GM20000 (cell line): ENCODE data around the gene ZSCAN5B.
A peak's percentile ranks its signal among the peaks of the same experiment; 100 is the strongest.
"Not testable (repeated sequence)": the region's sequence is repeated elsewhere in the genome, so short reads cannot be mapped to it uniquely, and the experiment has no call there.

Experiments
- DNase-seq: peaks from one replicate; pipeline ENCODE4 v3.0.0; 2012; ENCODE audit warnings: low spot score
- CTCF ChIP-seq: IDR thresholded peaks from 2 replicates; pipeline ENCODE4 v1.5.1; 2012; ENCODE audit warnings: mild to moderate bottlenecking, control low read depth; ENCODE audit errors: extremely low read depth, missing control alignments

ZSCAN5B gene

GRCh38 chr19:56217039-56217949 is 19.7 kb upstream of the ZSCAN5B start:
- peak; percentile 52 for DNase-seq
- no peak for TF ChIP-seq CTCF

- DNase-seq: no peak
Measured at GRCh38 chr19:56211718-56212117, 14.1 kb upstream of the ZSCAN5B start.

GRCh38 chr19:56210036-56210435 is 12.5 kb upstream of the ZSCAN5B start:
- not testable (repeated sequence) for DNase-seq

More at GRCh38 chr19:56211718-56212117, 14.1 kb upstream of the ZSCAN5B start:
- TF ChIP-seq CTCF: no peak

GRCh38 chr19:56209091-56209490 is 11.5 kb upstream of the ZSCAN5B start:
- no peak for TF ChIP-seq CTCF
- DNase-seq: no peak

GRCh38 chr19:56207581-56207980 is 10.0 kb upstream of the ZSCAN5B start:
- DNase-seq: not testable (repeated sequence)

GRCh38 chr19:56201973-56202372 is 4.4 kb upstream of the ZSCAN5B start, which contains the start of gene ZSCAN5C:
TSS of gene ZSCAN5C (plus strand) at chr19:56202273. CDS start at chr19:56205914, 3,641 bp downstream.
- DNase-seq: no peak
- no peak for TF ChIP-seq CTCF

GRCh38 chr19:56199687-56200086 is 2.1 kb upstream of the ZSCAN5B start:
- no peak for TF ChIP-seq CTCF
- DNase-seq: no peak

GRCh38 chr19:56193981-56194640 is 3.5 kb downstream of the ZSCAN5B start:
- DNase-seq: no peak
- TF ChIP-seq CTCF: no peak
